NCI-H524 (cell line): Measurements from ENCODE around the gene OLA1.

Experiments used
- DNase-seq, 2 experiments: peaks; one replicate each; lab custom pipeline; 2025; lab: John Stamatoyannopoulos, UW

The OLA1 gene

DNA sequence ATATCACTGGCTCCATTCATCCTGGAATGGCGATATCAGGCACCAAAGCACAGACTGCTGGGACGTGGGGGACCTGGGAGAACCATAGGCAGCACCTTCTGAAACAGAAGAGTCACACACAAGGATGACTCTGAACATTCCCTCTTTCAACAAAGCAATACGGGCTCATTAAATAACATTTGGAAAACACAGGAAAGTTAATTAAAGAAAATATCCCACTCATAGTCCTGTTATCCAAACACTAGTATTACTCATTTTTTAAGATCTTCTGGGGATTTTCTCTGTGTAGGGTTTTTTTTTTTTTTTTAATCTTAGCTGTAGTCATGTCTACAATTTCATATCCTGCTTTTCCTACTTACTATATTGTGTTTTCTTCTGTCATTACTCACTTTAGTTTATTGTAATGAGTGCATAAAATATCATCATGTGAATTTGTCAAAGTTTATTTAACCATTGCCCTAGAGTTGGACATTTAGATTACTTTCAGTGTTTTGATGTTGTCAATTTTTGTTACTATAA lies 213.2 kb downstream of the OLA1 start:
- DNase-seq = no peak

- DNase-seq = no peak
Measured at GRCh38 chr2:174033163-174033550, 215.2 kb downstream of the OLA1 start.

DNA sequence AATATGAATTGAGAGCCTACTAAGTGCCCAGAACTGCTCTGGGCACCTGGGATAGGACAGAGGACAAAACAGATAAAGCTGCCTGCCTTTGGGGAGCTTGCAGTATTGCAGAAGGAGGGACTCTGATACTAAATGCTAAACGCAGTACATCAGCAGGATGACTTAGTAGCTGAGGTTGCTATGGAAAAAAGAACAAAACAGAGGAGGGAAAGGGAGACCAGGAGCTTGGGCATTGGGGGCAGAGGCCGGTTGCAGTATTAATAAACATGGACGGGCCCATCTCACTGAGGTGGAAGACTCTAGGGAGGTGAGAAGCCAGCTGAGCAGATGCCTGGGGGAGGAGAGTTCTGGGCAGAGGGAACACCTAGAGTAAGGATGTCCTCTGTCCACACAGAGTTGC lies 217.1 kb downstream of the OLA1 start:
- no peak for DNase-seq

GRCh38 chr2:174028935-174029334 lies 219.4 kb downstream of the OLA1 start:
- no peak for DNase-seq

- peak; percentile 24 to 77 for DNase-seq
Measured at GRCh38 chr2:174027956-174028355, 220.4 kb downstream of the OLA1 start.

GRCh38 chr2:174026122-174026845 lies 222.0 kb downstream of the OLA1 start:
- DNase-seq = no peak

GRCh38 chr2:174025271-174026121 lies 222.8 kb downstream of the OLA1 start:
- no peak for DNase-seq

- DNase-seq = peak; percentile 61 to 91
Measured at GRCh38 chr2:174024524-174025270, 223.6 kb downstream of the OLA1 start.

- peak; percentile 71 to 77 for DNase-seq
Measured at GRCh38 chr2:174023591-174024523, 224.5 kb downstream of the OLA1 start.
